Thyroid gland (tissue), 4 donors: ENCODE measurements around the gene TBCD. TPM values are rescaled to one million over a fixed set of nuclear protein-coding genes. Genes with fewer than 3 reads are reported as not detected.

Experiments used
- DNase-seq, 2 donors: peaks; one replicate each; pipeline ENCODE4 v3.0.0-alpha.2; 2019
- H3K27ac ChIP-seq, 3 donors: fragments of 200-600 bp; sonication (generic); 1 replicate in 2 of 3; 2 replicates in 1 of 3; pipeline ENCODE4 v1.5.1; 2016 to 2019; ENCODE audit warnings: mild to moderate bottlenecking in 1 of 3, moderate library complexity in 1 of 3
- H3K27me3 ChIP-seq: fragments of 200-600 bp; sonication (generic); one replicate; pipeline ENCODE4 v1.5.1; 2019
- H3K36me3 ChIP-seq, 2 donors: fragments of 200-600 bp; sonication (generic); one replicate each; pipeline ENCODE4 v1.5.1; 2016 to 2019
- H3K4me1 ChIP-seq, 2 donors: fragments of 200-600 bp; sonication (generic); one replicate each; pipeline ENCODE4 v1.5.1; 2017 to 2019
- H3K4me3 ChIP-seq, 3 donors: fragments of 200-600 bp; sonication (generic); replicated peaks in 1 of 3; 1 replicate in 2 of 3; 2 replicates in 1 of 3; pipeline ENCODE4 v1.5.1; 2016; ENCODE audit warnings: mild to moderate bottlenecking in 1 of 3
- H3K9me3 ChIP-seq: fragments of 200-600 bp; sonication (generic); one replicate; pipeline ENCODE4 v1.5.1; 2017
- CTCF ChIP-seq, 6 experiments: fragments of 200-600 bp in 3 of 6; fragments of 450-650 bp in 3 of 6; sonication (generic) in 3 of 6; IDR thresholded peaks; one replicate each; pipeline ENCODE4 v1.5.1; 2016 to 2019; ENCODE audit warnings: antibody characterized with exemption in 6 of 6, mild to moderate bottlenecking in 2 of 6, inconsistent platforms in 1 of 6, moderate library complexity in 1 of 6
- POLR2A ChIP-seq, 2 donors: fragments of 450-650 bp; IDR thresholded peaks; one replicate each; pipeline ENCODE4 v1.6.1; 2017; ENCODE audit warnings: antibody characterized with exemption in 2 of 2, mild to moderate bottlenecking in 2 of 2, moderate library complexity in 1 of 2
- WGBS, 2 donors: methylation state at CpG; one replicate each; pipeline ENCODE4 v1.1.5; 2017; 5-methylcytosine and 5-hydroxymethylcytosine counted together
- intact Hi-C: fragments of 100-400 bp; cut with DNase I; formaldehyde crosslinking; loops from one replicate; pipeline ENCODE4 v1.15.1; 2023
- total RNA-seq, 4 donors: library from RNA; depleted of rRNA; stranded (reverse); fragments of >200 nt; gene quantifications; one replicate each; pipeline ENCODE4 v1.2.3, GENCODE V29; 2016

Gene TBCD
- total RNA-seq, 4 donors from 2014 or later, result 72.6 to 85.9 (median 79.6) TPM

GRCh38 chr17:82748756-82749155 lies 3.1 kb upstream of the TBCD start:
- intact Hi-C loops, result no loop called here
- TF ChIP-seq CTCF (IDR thresholded peaks at IDR 0.05) (no peak), POLR2A (IDR thresholded peaks at IDR 0.05) (no peak)
- WGBS, 2 donors, result 97% methylated on average over 15 to 16 of the region's 16 CpGs

GRCh38 chr17:82750241-82750908 lies 1.5 kb upstream of the TBCD start:
- no peak for DNase-seq

More at GRCh38 chr17:82748756-82749155, 3.1 kb upstream of the TBCD start:
- Histone ChIP-seq H3K36me3 (no peaks in the 10 kb centered on the region), H3K27me3 (no peaks in the 10 kb centered on the region), H3K9me3 (no peaks in the 10 kb centered on the region), H3K4me1 (peaks cover 8 to 11% of the 10 kb centered on the region in 2 donors), H3K4me3 (no peak overlapping the region), H3K27ac (no peak overlapping the region)
- no peak for DNase-seq

GRCh38 chr17:82751171-82751570 lies 694 bp upstream of the TBCD start:
- DNase-seq, result no peak
- WGBS, 2 donors, result 0% methylated on average over 2 of the region's 56 CpGs; no CpG with 5 or more reads in 1 of the 2 donors
- Histone ChIP-seq H3K27me3 (no peaks in the 10 kb centered on the region), H3K4me1 (peaks cover 8 to 11% of the 10 kb centered on the region in 2 donors), H3K36me3 (no peaks in the 10 kb centered on the region), H3K9me3 (no peaks in the 10 kb centered on the region), H3K27ac (peak overlapping the region in 2 of 3 donors; percentile 23 to 65), H3K4me3 (peak overlapping the region in 1 of 3 donors; percentile 77)
- intact Hi-C loops, result loop anchor here (5.0 kb wide), 1 partner anchor 34 kb away; the partner anchor contains the start of gene FN3KRP
- no peak for TF ChIP-seq CTCF (IDR thresholded peaks at IDR 0.05)
- peak in 1 of 2 donors; percentile 20 for TF ChIP-seq POLR2A (IDR thresholded peaks at IDR 0.05)

More at GRCh38 chr17:82750241-82750908, 1.5 kb upstream of the TBCD start:
- Histone ChIP-seq H3K9me3 (no peaks in the 10 kb centered on the region), H3K4me3 (no peak overlapping the region), H3K27ac (no peak overlapping the region), H3K4me1 (peaks cover 8 to 11% of the 10 kb centered on the region in 2 donors), H3K36me3 (no peaks in the 10 kb centered on the region), H3K27me3 (no peaks in the 10 kb centered on the region)
- TF ChIP-seq POLR2A (IDR thresholded peaks at IDR 0.05) (no peak), CTCF (IDR thresholded peaks at IDR 0.05) (no peak)
- intact Hi-C loops, result loop anchor here (5.0 kb wide), 1 partner anchor 33 kb away; the partner anchor contains the start of gene FN3KRP
- 63 to 79% methylated on average over 25 to 36 of the region's 40 CpGs for WGBS, 2 donors

GRCh38 chr17:82752371-82753200 lies 721 bp downstream of the TBCD start:
- Histone ChIP-seq H3K36me3 (no peaks in the 10 kb centered on the region), H3K27ac (no peak overlapping the region), H3K4me3 (peak overlapping the region; percentile 77 to 96 (median 82)), H3K9me3 (no peaks in the 10 kb centered on the region), H3K4me1 (peaks cover 8 to 11% of the 10 kb centered on the region in 2 donors), H3K27me3 (no peaks in the 10 kb centered on the region)
- WGBS, 2 donors, result 3% methylated on average over 13 to 19 of the region's 72 CpGs
- intact Hi-C loops, result loop anchor here (5.0 kb wide), 1 partner anchor 35 kb away; the partner anchor contains the start of gene FN3KRP
- TF ChIP-seq CTCF (IDR thresholded peaks at IDR 0.05), result no peak
- TF ChIP-seq POLR2A (IDR thresholded peaks at IDR 0.05), result no peak
- DNase-seq, result peak in 1 of 2 donors; percentile 21
